AG04450 (cell line): Measurements from ENCODE around the gene LRRC73. TPM values are rescaled to one million over a fixed set of nuclear protein-coding genes. Genes with fewer than 3 reads are reported as not detected.
A peak's percentile ranks its signal among the peaks of the same experiment; 100 is the strongest.

ENCODE experiments used
- CTCF ChIA-PET: fragments of 300-600, 350-600 bp; formaldehyde crosslinking; extraction: SDS; loops from one replicate; lab custom pipeline; 2022; ENCODE audit warnings: antibody characterized with exemption, inconsistent platforms; lab: Charles Lee
- POLR2A ChIA-PET: fragments of 350-600 bp; formaldehyde crosslinking; extraction: SDS; loops from one replicate; lab custom pipeline; 2021; ENCODE audit warnings: antibody characterized with exemption, inconsistent platforms; lab: Yijun Ruan, JAX
- DNase-seq: peaks from one replicate; pipeline ENCODE4 v3.0.0-alpha.2; 2011; ENCODE audit warnings: low read depth, low spot score
- H3K27ac ChIP-seq: one replicate; pipeline ENCODE4 v1.5.1; 2012; ENCODE audit warnings: low read depth, low read length, control low read depth
- H3K27me3 ChIP-seq: one replicate; pipeline ENCODE4 v1.6.0; 2012; ENCODE audit warnings: low read length; ENCODE audit not compliant: control insufficient read depth, insufficient read depth
- H3K4me3 ChIP-seq: 2 replicates; pipeline ENCODE4 v1.5.1; 2011; ENCODE audit warnings: mild to moderate bottlenecking, low read depth, low read length, control low read depth
- H3K9me3 ChIP-seq: 2 replicates; pipeline ENCODE4 v1.5.1; 2012; ENCODE audit warnings: low read length; ENCODE audit not compliant: control insufficient read depth, insufficient read depth
- CTCF ChIP-seq: IDR thresholded peaks from 2 replicates; pipeline ENCODE4 v1.5.1; 2011; ENCODE audit warnings: low read depth, low read length, control low read depth, inconsistent platforms
- polyA plus RNA-seq: library from polyadenylated mRNA; depleted of rRNA; stranded (reverse); fragments of >200 nt; gene quantifications from 2 replicates; pipeline ENCODE4 v1.2.3, GENCODE V29; 2011

LRRC73 gene
- polyA plus RNA-seq, 1 experiment: 0.16 TPM

GRCh38 chr6:43491750-43492661 is 18.1 kb downstream of the LRRC73 start:
- CTCF ChIA-PET: interaction anchor here (1.4 to 1.7 kb wide), 2 partner anchors 14 to 106 kb away, joined by 3 to 18 read pairs; no protein-coding TSS in a partner anchor

GRCh38 chr6:43490523-43490939 is 19.6 kb downstream of the LRRC73 start:
- ChIA-PET CTCF (no interaction called here), POLR2A (no interaction called here)
- Histone ChIP-seq H3K4me3 (no peak overlapping the region), H3K27me3 (no peaks in the 10 kb centered on the region), H3K27ac (no peak overlapping the region), H3K9me3 (no peaks in the 10 kb centered on the region; the same call in 1 of the 2 replicates)
- no peak for TF ChIP-seq CTCF
- DNase-seq: no peak

More at GRCh38 chr6:43491750-43492661, 18.1 kb downstream of the LRRC73 start:
- POLR2A ChIA-PET: interaction anchor here (0.9 to 1.0 kb wide), 2 partner anchors 18 to 55 kb away, joined by 4 read pairs; partner anchors contain the start of gene LRRC73
- peak overlapping the region; percentile 25; the same call in 1 of the 2 replicates for H3K4me3 ChIP-seq
- H3K27me3 ChIP-seq: no peaks in the 10 kb centered on the region
- peak; percentile 47 for DNase-seq
- H3K9me3 ChIP-seq: no peaks in the 10 kb centered on the region; the same call in 1 of the 2 replicates
- peak overlapping the region; percentile 73 for H3K27ac ChIP-seq
- TF ChIP-seq CTCF: no peak

DNA sequence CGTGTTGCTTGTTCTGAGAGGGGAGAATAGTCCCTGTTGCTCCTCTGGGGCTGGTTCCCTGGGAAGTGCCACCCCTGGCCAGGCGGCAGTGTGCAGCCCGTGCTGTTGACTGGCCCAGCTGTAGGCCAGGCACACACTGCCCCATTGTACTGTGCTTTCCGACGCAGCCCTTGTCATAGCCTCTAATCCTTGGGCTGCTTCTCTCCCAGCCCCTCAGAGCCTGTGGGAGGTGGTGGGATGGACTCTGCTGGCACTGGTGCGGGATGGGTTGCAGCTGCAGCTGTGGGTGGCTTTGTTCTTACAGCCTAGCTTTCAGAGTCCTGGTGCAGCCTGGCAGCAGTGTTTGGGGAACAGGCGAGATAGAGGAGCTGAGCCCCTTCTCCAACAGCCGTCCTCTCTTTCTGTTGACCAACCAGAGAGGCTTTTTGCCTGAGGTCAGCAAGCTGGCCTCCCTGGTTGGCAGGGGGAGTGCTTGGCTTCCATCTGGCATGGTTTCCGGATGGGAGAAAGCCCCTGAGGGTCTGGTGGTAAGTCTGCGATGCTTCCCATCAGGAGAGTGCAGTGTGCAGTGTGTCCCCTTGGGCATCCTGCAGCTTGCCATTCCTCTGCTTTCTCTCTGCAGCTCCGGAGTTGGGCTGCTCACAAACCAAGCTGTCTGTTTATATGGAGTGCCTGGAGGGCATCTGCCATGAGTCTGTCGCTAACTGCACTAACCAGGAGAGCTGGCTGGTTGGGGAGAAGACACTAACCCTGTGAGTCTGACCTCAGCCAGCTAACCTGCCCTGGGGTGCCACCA is 20.7 kb downstream of the LRRC73 start:
- TF ChIP-seq CTCF: no peak
- H3K27ac ChIP-seq: no peak overlapping the region
- ChIA-PET POLR2A (no interaction called here), CTCF (interaction anchor here (1.0 to 1.3 kb wide), 2 partner anchors 10 to 17 kb away, joined by 3 read pairs; no protein-coding TSS in a partner anchor)
- H3K4me3 ChIP-seq: no peak overlapping the region
- DNase-seq: no peak
- H3K9me3 ChIP-seq: no peaks in the 10 kb centered on the region
- H3K27me3 ChIP-seq: no peaks in the 10 kb centered on the region

GRCh38 chr6:43488667-43489276 is 21.4 kb downstream of the LRRC73 start:
- DNase-seq: no peak
- POLR2A ChIA-PET: no interaction called here
- TF ChIP-seq CTCF: no peak

More at GRCh38 chr6:43488667-43489276, 21.4 kb downstream of the LRRC73 start:
- CTCF ChIA-PET: interaction anchor here (1.0 to 1.3 kb wide), 2 partner anchors 10 to 17 kb away, joined by 3 read pairs; no protein-coding TSS in a partner anchor
- Histone ChIP-seq H3K27ac (no peak overlapping the region), H3K9me3 (no peaks in the 10 kb centered on the region), H3K4me3 (no peak overlapping the region), H3K27me3 (no peaks in the 10 kb centered on the region)
